ENCODE results near the gene DTWD2.
"Not testable (repeated sequence)": the region's sequence is repeated elsewhere in the genome, so short reads cannot be mapped to it uniquely, and the experiment has no call there.

The DTWD2 gene

GRCh38 chr5:118918232-118918631 lies 70.1 kb downstream of the DTWD2 start:
- TF ChIP-seq CTCF (IDR thresholded peaks at IDR 0.05; ENCODE audit: low read depth, low read length): no peak
- H3K4me3 ChIP-seq (ENCODE audit: low read depth, low read length): no peak overlapping the region

GRCh38 chr5:118907536-118907935 lies 80.8 kb downstream of the DTWD2 start:
- not testable (repeated sequence) for H3K4me3 ChIP-seq (ENCODE audit: low read depth, low read length)

- no peak for TF ChIP-seq CTCF (IDR thresholded peaks at IDR 0.05; ENCODE audit: low read depth, low read length)
- H3K4me3 ChIP-seq (ENCODE audit: low read depth, low read length): no peak overlapping the region
These were observed 81.4 kb downstream of the DTWD2 start for GRCh38 chr5:118906947-118907346.

GRCh38 chr5:118905196-118905595 lies 83.2 kb downstream of the DTWD2 start:
- no peak for TF ChIP-seq CTCF (IDR thresholded peaks at IDR 0.05; ENCODE audit: low read depth, low read length)
- no peak overlapping the region for H3K4me3 ChIP-seq (ENCODE audit: low read depth, low read length)

- no peak for TF ChIP-seq CTCF (IDR thresholded peaks at IDR 0.05; ENCODE audit: low read depth, low read length)
- no peak overlapping the region for H3K4me3 ChIP-seq (ENCODE audit: low read depth, low read length)
These were observed 85.5 kb downstream of the DTWD2 start for GRCh38 chr5:118902656-118903438.

GRCh38 chr5:118894709-118895108 lies 93.6 kb downstream of the DTWD2 start:
- TF ChIP-seq CTCF (IDR thresholded peaks at IDR 0.05; ENCODE audit: low read depth, low read length): no peak
- H3K4me3 ChIP-seq (ENCODE audit: low read depth, low read length): no peak overlapping the region

GRCh38 chr5:118891252-118891651 lies 97.1 kb downstream of the DTWD2 start:
- no peak overlapping the region for H3K4me3 ChIP-seq (ENCODE audit: low read depth, low read length)
- TF ChIP-seq CTCF (IDR thresholded peaks at IDR 0.05; ENCODE audit: low read depth, low read length): no peak

GRCh38 chr5:118889165-118889564 lies 99.2 kb downstream of the DTWD2 start:
- H3K4me3 ChIP-seq (ENCODE audit: low read depth, low read length): no peak overlapping the region
- TF ChIP-seq CTCF (IDR thresholded peaks at IDR 0.05; ENCODE audit: low read depth, low read length): no peak
